HepG2 (cell line): ENCODE results near the gene ZNF575. TPM values are rescaled to one million over a fixed set of nuclear protein-coding genes. Genes with fewer than 3 reads are reported as not detected.

ENCODE experiments used
- ATAC-seq: fragments of 200-7000 bp; cut with Tn5 transposase; 3 replicates; pipeline ENCODE4 v1.9.1; 2020; ENCODE audit warnings: mild to moderate bottlenecking, moderate library complexity
- BruUV-seq: library from RNA; stranded (reverse); fragments of 400-500 nt; replicated peaks from 2 replicates; lab custom pipeline; 2021; lab: Mats Ljungman, UMichigan
- CTCF ChIA-PET: fragments of 300-600 bp; formaldehyde crosslinking; extraction: SDS; loops from one replicate; lab custom pipeline; 2021; ENCODE audit warnings: low total read pairs, inconsistent platforms, low intra/inter-chr PET ratio; lab: Yijun Ruan, JAX
- POLR2A ChIA-PET: fragments of 350-600 bp; sonication (Branson Sonifier 250); formaldehyde crosslinking; loops from one replicate; lab custom pipeline; 2020; ENCODE audit warnings: antibody characterized with exemption, inconsistent platforms; lab: Yijun Ruan, JAX
- DNase-seq: peaks from one replicate; pipeline ENCODE4 v3.0.0-alpha.2; 2015; ENCODE audit warnings: low spot score
- FAIRE-seq: peaks from 3 replicates; lab custom pipeline; 2011; peaks lifted over from hg19 to GRCh38; lab: Jason Lieb, UNC
- H2AFZ ChIP-seq: one replicate; pipeline ENCODE4 v1.6.1; 2011; ENCODE audit warnings: low read length, inconsistent platforms
- H3K27ac ChIP-seq: fragments of 300-600 bp; 3 replicates; pipeline ENCODE4 v1.8.0; 2011; ENCODE audit warnings: mixed run types, mild to moderate bottlenecking, mixed read lengths, low read length, inconsistent platforms; ENCODE audit not compliant: insufficient read depth; ENCODE audit errors: extremely low read length
- H3K27me3 ChIP-seq, 2 experiments: fragments of 200-600 bp in 1 of 2; 2 replicates in 1 of 2; 3 replicates in 1 of 2; pipeline versions ENCODE4 v1.6.0 to v1.8.0; 2011; ENCODE audit warnings: low read length in 2 of 2, mild to moderate bottlenecking in 2 of 2, moderate library complexity in 2 of 2, inconsistent platforms in 1 of 2; ENCODE audit not compliant: insufficient read depth in 2 of 2, control insufficient read depth in 1 of 2
- H3K36me3 ChIP-seq, 2 experiments: fragments of 200-600 bp in 1 of 2; replicated peaks in 1 of 2; 2 replicates in 1 of 2; 3 replicates in 1 of 2; pipeline versions ENCODE4 v1.5.1 to v1.8.0; 2011; ENCODE audit warnings: low read length in 2 of 2, inconsistent platforms in 1 of 2; ENCODE audit not compliant: insufficient read depth in 2 of 2, control insufficient read depth in 1 of 2
- H3K4me1 ChIP-seq: 2 replicates; pipeline ENCODE4 v1.5.1; 2012; ENCODE audit warnings: low read length, inconsistent platforms; ENCODE audit not compliant: insufficient read depth
- H3K4me2 ChIP-seq: 2 replicates; pipeline ENCODE4 v1.6.0; 2011; ENCODE audit warnings: low read depth, low read length, inconsistent platforms
- H3K4me3 ChIP-seq, 3 experiments: fragments of 200-600 bp in 1 of 3; sonication (generic), shearing (Covaris generic) in 1 of 3; replicated peaks in 1 of 3; 2 replicates each; pipeline ENCODE4 v1.5.1; 2011 to 2016; ENCODE audit warnings: low read length in 3 of 3, inconsistent platforms in 2 of 3, low read depth in 2 of 3, mild to moderate bottlenecking in 2 of 3, control low read depth in 1 of 3, mixed read lengths in 1 of 3; ENCODE audit not compliant: insufficient read depth in 1 of 3
- H3K79me2 ChIP-seq: one replicate; pipeline ENCODE4 v1.6.1; 2011; ENCODE audit warnings: low read length, inconsistent platforms; ENCODE audit not compliant: insufficient read depth
- H3K9ac ChIP-seq: 2 replicates; pipeline ENCODE4 v1.6.0; 2011; ENCODE audit warnings: mild to moderate bottlenecking, low read depth, low read length, inconsistent platforms; ENCODE audit not compliant: insufficient read depth
- H3K9me3 ChIP-seq: 2 replicates; pipeline ENCODE4 v1.5.1; 2012; ENCODE audit warnings: mild to moderate bottlenecking, low read length
- H4K20me1 ChIP-seq: 2 replicates; pipeline ENCODE4 v1.6.0; 2011; ENCODE audit warnings: inconsistent platforms, mild to moderate bottlenecking, low read length, moderate library complexity; ENCODE audit not compliant: insufficient read depth
- ARID2 ChIP-seq: sonication (generic); formaldehyde crosslinking; IDR thresholded peaks from 2 replicates; pipeline ENCODE4 v1.8.1; 2022; ENCODE audit warnings: mild to moderate bottlenecking, missing genetic modification reagents, borderline replicate concordance
- EED ChIP-seq: sonication (generic); formaldehyde crosslinking; IDR thresholded peaks from 2 replicates; pipeline ENCODE4 v1.5.0; 2020; ENCODE audit warnings: mild to moderate bottlenecking, missing genetic modification reagents
- GTF3A ChIP-seq: sonication (generic); formaldehyde crosslinking; conservative IDR thresholded peaks from 2 replicates; pipeline ENCODE4 v1.4.0; 2020; ENCODE audit warnings: mild to moderate bottlenecking, missing genetic modification reagents
- NFKBIZ ChIP-seq: IDR thresholded peaks from 2 replicates; pipeline ENCODE4 v1.6.1; 2018; ENCODE audit warnings: missing genetic modification reagents, missing compliant biosample characterization
- NR2C2 ChIP-seq: sonication (generic); formaldehyde crosslinking; IDR thresholded peaks from 2 replicates; pipeline ENCODE4 v1.4.0; 2020; ENCODE audit warnings: missing genetic modification reagents, mild to moderate bottlenecking, moderate library complexity, borderline replicate concordance
- ZNF124 ChIP-seq: sonication (generic); formaldehyde crosslinking; IDR thresholded peaks from 2 replicates; pipeline ENCODE4 v1.4.0; 2020; ENCODE audit warnings: missing genetic modification reagents
- ZNF550 ChIP-seq: sonication (generic); formaldehyde crosslinking; IDR thresholded peaks from 2 replicates; pipeline ENCODE4 v1.4.0; 2020; ENCODE audit warnings: mild to moderate bottlenecking, missing genetic modification reagents, borderline replicate concordance
- ZNF597 ChIP-seq: sonication (generic); formaldehyde crosslinking; IDR thresholded peaks from 2 replicates; pipeline ENCODE4 v1.5.0; 2020; ENCODE audit warnings: missing genetic modification reagents
- ZNF646 ChIP-seq: sonication (generic); formaldehyde crosslinking; IDR thresholded peaks from 2 replicates; pipeline ENCODE4 v1.9.0; 2021; ENCODE audit warnings: mild to moderate bottlenecking, missing genetic modification reagents
- ZNF773 ChIP-seq: sonication (generic); formaldehyde crosslinking; IDR thresholded peaks from 2 replicates; pipeline ENCODE4 v1.4.0; 2020; ENCODE audit warnings: missing genetic modification reagents, borderline replicate concordance
- WGBS: methylation state at CpG from one replicate; pipeline ENCODE4 v1.1.6; 2017; ENCODE audit warnings: low lambda C conversion rate; 5-methylcytosine and 5-hydroxymethylcytosine counted together
- in situ Hi-C: cut with HindIII; loops from 2 replicates; pipeline ENCODE4 v1.10.0; 2017; ENCODE audit warnings: low pct_unique_long_range_greater_than_20kb; ENCODE audit not compliant: extremely low pct_ligation_motif_present
- intact Hi-C: fragments of 100-400 bp; cut with micrococcal nuclease; formaldehyde crosslinking; loops from one replicate; pipeline ENCODE4 v1.10.0; 2022; ENCODE audit not compliant: unreplicated experiment
- polyA plus RNA-seq, 8 experiments: library from polyadenylated mRNA; depleted of rRNA in 3 of 8; stranded (reverse) in 7 of 8; unstranded in 1 of 8; fragments of >200 nt; fragmentation: Illumina TruSeq in 4 of 8; extraction: Trizol in 4 of 8; gene quantifications; 2 replicates each; pipeline versions ENCODE4 v1.2.1 to v1.2.3, GENCODE V29; 2011 to 2016; ENCODE audit warnings: low read depth in 4 of 8, missing spikeins in 1 of 8, mixed read lengths in 1 of 8; ENCODE audit not compliant: insufficient read depth in 1 of 8
- total RNA-seq, 5 experiments: library from RNA; depleted of rRNA; stranded (reverse); fragments of >200 nt; fragmentation: Illumina TruSeq; extraction: Trizol; gene quantifications; 2 replicates each; pipeline ENCODE4 v1.2.3, GENCODE V29; 2016; ENCODE audit warnings: low read depth in 1 of 5
- TF ChIP-seq, protein P1 (sequence below): sonication (generic); formaldehyde crosslinking; IDR thresholded peaks from 2 replicates; pipeline ENCODE4 v1.5.0; 2020; ENCODE audit warnings: mild to moderate bottlenecking, missing genetic modification reagents
- TF ChIP-seq, protein P2 (sequence below): sonication (generic); formaldehyde crosslinking; IDR thresholded peaks from 2 replicates; pipeline ENCODE4 v1.5.1; 2020; ENCODE audit warnings: mild to moderate bottlenecking, missing genetic modification reagents

Gene ZNF575
- total and polyA plus RNA-seq, 2 of the 13 experiments (the other 11 are each of a cell fraction or from before 2014, with no cell fraction given) = 0.17 to 0.27 TPM

- no peaks in the 10 kb centered on the region for H4K20me1 ChIP-seq
- H3K4me1 ChIP-seq = peaks cover 11% of the 10 kb centered on the region
- H3K27ac ChIP-seq = no peak overlapping the region
- ChIA-PET POLR2A (no interaction called here), CTCF (no interaction called here)
- H3K79me2 ChIP-seq = peaks cover 13% of the 10 kb centered on the region
- in situ Hi-C loops (loop anchor here (5.0 kb wide), 1 partner anchor 76 kb away; no protein-coding TSS in a partner anchor), intact Hi-C loops (loop anchor here (10.0 kb wide), 1 partner anchor 72 kb away; the partner anchor contains the start of genes IRGQ and ZNF576)
- WGBS = 84% methylated on average over 5 of the region's 5 CpGs
- no peaks in the 10 kb centered on the region for H3K36me3 ChIP-seq
- H3K4me2 ChIP-seq = no peak overlapping the region
- no peak for FAIRE-seq
- no peak for ATAC-seq
- H3K4me3 ChIP-seq = no peak overlapping the region
- no peak overlapping the region for H3K9ac ChIP-seq
- no peak overlapping the region for H2AFZ ChIP-seq
- no TSS peak for BruUV-seq
- no peaks in the 10 kb centered on the region; a peak in 1 of 5 replicates for H3K27me3 ChIP-seq
- DNase-seq = no peak
- H3K9me3 ChIP-seq = no peaks in the 10 kb centered on the region
- TF ChIP-seq, protein P1, sequence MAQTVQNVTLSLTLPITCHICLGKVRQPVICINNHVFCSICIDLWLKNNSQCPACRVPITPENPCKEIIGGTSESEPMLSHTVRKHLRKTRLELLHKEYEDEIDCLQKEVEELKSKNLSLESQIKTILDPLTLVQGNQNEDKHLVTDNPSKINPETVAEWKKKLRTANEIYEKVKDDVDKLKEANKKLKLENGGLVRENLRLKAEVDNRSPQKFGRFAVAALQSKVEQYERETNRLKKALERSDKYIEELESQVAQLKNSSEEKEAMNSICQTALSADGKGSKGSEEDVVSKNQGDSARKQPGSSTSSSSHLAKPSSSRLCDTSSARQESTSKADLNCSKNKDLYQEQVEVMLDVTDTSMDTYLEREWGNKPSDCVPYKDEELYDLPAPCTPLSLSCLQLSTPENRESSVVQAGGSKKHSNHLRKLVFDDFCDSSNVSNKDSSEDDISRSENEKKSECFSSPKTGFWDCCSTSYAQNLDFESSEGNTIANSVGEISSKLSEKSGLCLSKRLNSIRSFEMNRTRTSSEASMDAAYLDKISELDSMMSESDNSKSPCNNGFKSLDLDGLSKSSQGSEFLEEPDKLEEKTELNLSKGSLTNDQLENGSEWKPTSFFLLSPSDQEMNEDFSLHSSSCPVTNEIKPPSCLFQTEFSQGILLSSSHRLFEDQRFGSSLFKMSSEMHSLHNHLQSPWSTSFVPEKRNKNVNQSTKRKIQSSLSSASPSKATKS (CRISPR knock-in tag) = no peak
- TF ChIP-seq ZNF646 (CRISPR knock-in tag) = no peak
- TF ChIP-seq NFKBIZ (CRISPR knock-in tag) = no peak
- TF ChIP-seq GTF3A (CRISPR knock-in tag) = no peak
- no peak for TF ChIP-seq ARID2 (CRISPR knock-in tag)
- no peak for TF ChIP-seq ZNF773 (CRISPR knock-in tag)
- no peak for TF ChIP-seq ZNF597 (CRISPR knock-in tag)
- TF ChIP-seq ZNF124 (CRISPR knock-in tag) = no peak
- TF ChIP-seq NR2C2 (CRISPR knock-in tag) = no peak
- TF ChIP-seq, protein P2, sequence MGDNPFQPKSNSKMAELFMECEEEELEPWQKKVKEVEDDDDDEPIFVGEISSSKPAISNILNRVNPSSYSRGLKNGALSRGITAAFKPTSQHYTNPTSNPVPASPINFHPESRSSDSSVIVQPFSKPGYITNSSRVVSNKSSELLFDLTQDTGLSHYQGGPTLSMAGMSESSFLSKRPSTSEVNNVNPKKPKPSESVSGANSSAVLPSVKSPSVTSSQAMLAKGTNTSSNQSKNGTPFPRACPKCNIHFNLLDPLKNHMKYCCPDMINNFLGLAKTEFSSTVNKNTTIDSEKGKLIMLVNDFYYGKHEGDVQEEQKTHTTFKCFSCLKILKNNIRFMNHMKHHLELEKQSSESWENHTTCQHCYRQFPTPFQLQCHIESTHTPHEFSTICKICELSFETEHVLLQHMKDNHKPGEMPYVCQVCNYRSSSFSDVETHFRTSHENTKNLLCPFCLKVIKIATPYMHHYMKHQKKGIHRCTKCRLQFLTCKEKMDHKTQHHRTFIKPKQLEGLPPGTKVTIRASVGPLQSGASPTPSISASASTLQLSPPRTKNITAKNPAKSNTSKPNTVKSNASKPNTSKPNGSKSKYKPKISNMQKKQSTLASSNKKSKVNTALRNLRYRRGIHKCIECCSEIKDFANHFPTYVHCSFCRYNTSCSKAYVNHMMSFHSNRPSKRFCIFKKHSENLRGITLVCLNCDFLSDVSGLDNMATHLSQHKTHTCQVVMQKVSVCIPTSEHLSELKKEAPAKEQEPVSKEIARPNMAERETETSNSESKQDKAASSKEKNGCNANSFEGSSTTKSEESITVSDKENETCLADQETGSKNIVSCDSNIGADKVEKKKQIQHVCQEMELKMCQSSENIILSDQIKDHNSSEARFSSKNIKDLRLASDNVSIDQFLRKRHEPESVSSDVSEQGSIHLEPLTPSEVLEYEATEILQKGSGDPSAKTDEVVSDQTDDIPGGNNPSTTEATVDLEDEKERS (CRISPR knock-in tag) = no peak
- no peak for TF ChIP-seq EED
- TF ChIP-seq ZNF550 (CRISPR knock-in tag) = no peak
These were observed 10.1 kb upstream of the ZNF575 start for GRCh38 chr19:43522929-43523328.
